CD4-positive, CD25-positive, alpha-beta regulatory T cell (primary cell): ENCODE data around the gene TOP2B. TPM values are rescaled to one million over a fixed set of nuclear protein-coding genes. Genes with fewer than 3 reads are reported as not detected.

Source experiments
- ATAC-seq, 2 donors: fragments of 150-1000 bp; cut with Tn5 transposase; one replicate each; pipeline ENCODE4 v1.10.0; 2021; ENCODE audit warnings: low read depth in 2 of 2, moderate number of reproducible peaks in 2 of 2, moderate library complexity in 1 of 2
- DNase-seq, 3 donors: peaks; one replicate each; pipeline versions ENCODE4 v3.0.0 to v3.0.0-alpha.2; 2012 to 2022; ENCODE audit warnings: mixed read lengths in 1 of 3
- H3K27ac ChIP-seq: one replicate; pipeline ENCODE4 v1.7.0; 2013; ENCODE audit warnings: mild to moderate bottlenecking, low read length; ENCODE audit not compliant: insufficient read depth, poor library complexity, severe bottlenecking
- H3K27me3 ChIP-seq: one replicate; pipeline ENCODE4 v1.7.0; 2013; ENCODE audit warnings: low read length; ENCODE audit not compliant: control insufficient read depth, insufficient read depth
- H3K36me3 ChIP-seq: one replicate; pipeline ENCODE4 v1.7.0; 2013; ENCODE audit warnings: mild to moderate bottlenecking, low read length, moderate library complexity; ENCODE audit not compliant: control insufficient read depth, insufficient read depth
- H3K4me1 ChIP-seq: 2 replicates; pipeline ENCODE4 v1.7.0; 2013; ENCODE audit warnings: mild to moderate bottlenecking, low read length; ENCODE audit not compliant: insufficient read depth, control insufficient read depth, poor library complexity, severe bottlenecking
- H3K4me3 ChIP-seq: one replicate; pipeline ENCODE4 v1.7.0; 2013; ENCODE audit warnings: low read depth, mild to moderate bottlenecking, low read length, moderate library complexity
- H3K9me3 ChIP-seq, 2 experiments: 1 replicate in 1 of 2; 2 replicates in 1 of 2; pipeline ENCODE4 v1.7.0; 2013; ENCODE audit warnings: low read length in 2 of 2, mild to moderate bottlenecking in 1 of 2, moderate library complexity in 1 of 2; ENCODE audit not compliant: control insufficient read depth in 2 of 2
- H3K27ac Mint-ChIP-seq, 3 donors: one replicate each; pipeline ENCODE4 v1.8.0; 2020 to 2022; ENCODE audit warnings: mild to moderate bottlenecking in 3 of 3, mixed read lengths in 3 of 3, moderate library complexity in 2 of 3
- H3K27me3 Mint-ChIP-seq: one replicate; pipeline ENCODE4 v1.8.0; 2022; ENCODE audit warnings: mild to moderate bottlenecking, mixed read lengths
- H3K36me3 Mint-ChIP-seq: one replicate; pipeline ENCODE4 v1.8.0; 2020; ENCODE audit warnings: mixed read lengths
- H3K4me1 Mint-ChIP-seq, 4 donors: one replicate each; pipeline ENCODE4 v1.8.0; 2020 to 2022; ENCODE audit warnings: mixed read lengths in 4 of 4, mild to moderate bottlenecking in 1 of 4
- H3K4me3 Mint-ChIP-seq, 4 donors: one replicate each; pipeline ENCODE4 v1.8.0; 2020 to 2022; ENCODE audit warnings: mild to moderate bottlenecking in 4 of 4, mixed read lengths in 4 of 4, moderate library complexity in 3 of 4
- H3K9me3 Mint-ChIP-seq, 7 donors: one replicate each; pipeline ENCODE4 v1.8.0; 2020 to 2022; ENCODE audit warnings: mixed read lengths in 7 of 7, mild to moderate bottlenecking in 3 of 7, moderate library complexity in 2 of 7
- polyA plus RNA-seq, 4 donors: library from polyadenylated mRNA; unstranded; fragments of 300-500 nt; fragmentation: Illumina TruSeq; gene quantifications; one replicate each; pipeline ENCODE4 v1.2.3, GENCODE V29; 2021
- total RNA-seq: library from RNA; stranded (reverse); gene quantifications from one replicate; pipeline ENCODE4 v1.2.3, GENCODE V29; 2022

TOP2B gene
- total and polyA plus RNA-seq, 5 donors from 2014 or later = 52.8 to 107 (median 58.6) TPM

DNA sequence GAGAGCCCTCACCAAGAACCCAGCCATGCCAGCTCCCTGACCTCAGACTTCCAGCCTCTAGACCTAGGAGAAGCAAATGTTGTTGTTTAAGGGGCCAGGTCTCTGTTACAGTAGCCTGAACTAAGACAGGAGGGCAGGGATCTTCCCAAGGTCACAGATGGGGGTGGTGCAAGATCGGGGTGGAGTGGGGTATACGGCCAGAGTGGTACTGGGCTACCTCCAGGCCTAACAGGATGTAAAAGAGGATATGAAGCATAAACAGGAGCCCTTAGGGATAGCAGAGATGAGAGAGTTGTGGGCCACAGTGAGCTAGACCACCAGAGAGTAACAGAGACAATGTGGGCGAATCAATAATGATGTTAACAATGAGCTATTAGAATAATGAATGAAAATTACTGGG, 82.9 kb downstream of the TOP2B start:
- DNase-seq (no peak), ATAC-seq (no peak)
- Histone ChIP-seq H3K27me3 (no peaks in the 10 kb centered on the region), H3K36me3 (no peaks in the 10 kb centered on the region), H3K4me1 (no peaks in the 10 kb centered on the region), H3K27ac (no peak overlapping the region), H3K9me3 (no peaks in the 10 kb centered on the region), H3K4me3 (no peak overlapping the region)
- H3K36me3 Mint-ChIP-seq = no peaks in the 10 kb centered on the region
- H3K27ac Mint-ChIP-seq = no peak overlapping the region
- H3K4me3 Mint-ChIP-seq = no peak overlapping the region
- no peaks in the 10 kb centered on the region for H3K27me3 Mint-ChIP-seq
- H3K9me3 Mint-ChIP-seq = peaks cover 0 to 2% (median 0%) of the 10 kb centered on the region in 7 donors
- H3K4me1 Mint-ChIP-seq = no peaks in the 10 kb centered on the region

DNA sequence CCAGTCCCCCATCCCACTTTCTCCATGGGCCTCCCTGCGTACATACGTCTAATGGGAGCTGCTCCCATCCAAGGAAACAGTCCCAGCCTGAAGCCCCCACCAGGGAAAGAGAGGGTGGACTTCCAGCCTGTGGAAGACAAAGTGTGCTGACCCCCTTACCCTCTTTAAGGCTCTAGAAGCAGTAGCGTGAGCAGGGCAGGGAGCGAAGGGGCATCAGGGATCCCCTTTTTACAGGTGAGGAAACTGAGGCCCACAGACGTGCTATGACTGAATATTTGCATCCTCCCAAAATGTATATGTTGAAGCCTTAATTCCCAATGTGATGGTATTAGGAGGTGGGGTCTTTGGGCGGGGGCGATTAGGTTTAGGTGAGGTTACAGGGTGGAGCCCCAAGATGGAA, 83.4 kb downstream of the TOP2B start:
- H3K27me3 Mint-ChIP-seq = no peaks in the 10 kb centered on the region
- peaks cover 0 to 3% (median 0%) of the 10 kb centered on the region in 7 donors for H3K9me3 Mint-ChIP-seq
- ATAC-seq (no peak), DNase-seq (no peak)
- H3K4me3 ChIP-seq = no peak overlapping the region
- H3K4me1 Mint-ChIP-seq = no peaks in the 10 kb centered on the region
- no peak overlapping the region for H3K4me3 Mint-ChIP-seq
- no peak overlapping the region for H3K27ac ChIP-seq
- no peaks in the 10 kb centered on the region for H3K4me1 ChIP-seq
- no peak overlapping the region for H3K27ac Mint-ChIP-seq
- H3K36me3 Mint-ChIP-seq = no peaks in the 10 kb centered on the region
- H3K36me3 ChIP-seq = no peaks in the 10 kb centered on the region
- H3K9me3 ChIP-seq = no peaks in the 10 kb centered on the region
- H3K27me3 ChIP-seq = no peaks in the 10 kb centered on the region

DNA sequence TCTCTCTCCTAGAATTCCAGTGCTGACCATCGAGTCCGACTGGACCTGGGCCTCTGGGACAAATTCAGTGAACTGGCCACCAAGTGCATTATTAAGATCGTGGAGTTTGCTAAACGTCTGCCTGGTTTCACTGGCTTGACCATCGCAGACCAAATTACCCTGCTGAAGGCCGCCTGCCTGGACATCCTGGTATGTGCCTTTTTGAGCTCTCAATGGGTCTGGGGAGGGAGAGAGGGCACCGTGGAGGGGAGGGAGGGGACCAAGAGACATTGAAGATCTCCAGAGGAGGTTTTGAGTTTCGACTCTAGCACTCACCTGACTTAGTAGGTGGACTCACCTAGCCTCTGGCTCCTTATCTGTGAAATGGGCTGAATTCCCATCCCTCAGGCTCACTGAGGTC, 84.2 kb downstream of the TOP2B start:
- H3K9me3 Mint-ChIP-seq = peaks cover 0 to 3% (median 0%) of the 10 kb centered on the region in 7 donors
- H3K27ac Mint-ChIP-seq = no peak overlapping the region
- ATAC-seq (no peak), DNase-seq (no peak)
- Histone ChIP-seq H3K36me3 (no peaks in the 10 kb centered on the region), H3K27ac (no peak overlapping the region), H3K4me3 (no peak overlapping the region), H3K9me3 (no peaks in the 10 kb centered on the region), H3K27me3 (no peaks in the 10 kb centered on the region), H3K4me1 (no peaks in the 10 kb centered on the region)
- no peaks in the 10 kb centered on the region for H3K4me1 Mint-ChIP-seq
- H3K27me3 Mint-ChIP-seq = no peaks in the 10 kb centered on the region
- H3K36me3 Mint-ChIP-seq = no peaks in the 10 kb centered on the region
- no peak overlapping the region for H3K4me3 Mint-ChIP-seq

DNA sequence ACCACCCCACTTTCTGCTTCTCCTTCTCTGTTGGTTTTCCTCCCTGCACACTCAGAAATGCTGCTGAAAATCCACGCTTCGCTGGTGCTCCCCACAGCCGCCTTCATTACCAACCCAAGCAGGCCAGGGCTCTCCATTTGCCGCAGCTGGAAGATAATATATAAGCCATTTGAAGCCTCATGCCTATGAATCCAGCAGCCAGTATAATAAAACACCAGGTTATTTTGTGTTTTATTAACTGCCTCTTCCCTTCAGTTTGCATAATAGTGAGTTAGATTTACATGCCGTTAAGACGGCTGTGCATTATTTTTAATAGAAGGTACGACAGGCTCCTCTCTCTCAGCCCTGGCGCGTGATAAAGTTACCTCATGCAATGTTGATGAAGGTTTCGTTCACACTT, 86.6 kb downstream of the TOP2B start:
- H3K36me3 ChIP-seq = no peaks in the 10 kb centered on the region
- Mint-ChIP-seq H3K4me3 (no peak overlapping the region), H3K27ac (no peak overlapping the region), H3K27me3 (no peaks in the 10 kb centered on the region), H3K4me1 (no peaks in the 10 kb centered on the region), H3K9me3 (peaks cover 0 to 6% (median 0%) of the 10 kb centered on the region in 7 donors), H3K36me3 (no peaks in the 10 kb centered on the region)
- no peaks in the 10 kb centered on the region for H3K9me3 ChIP-seq
- DNase-seq = no peak
- H3K27ac ChIP-seq = no peak overlapping the region
- H3K4me1 ChIP-seq = no peaks in the 10 kb centered on the region
- no peaks in the 10 kb centered on the region for H3K27me3 ChIP-seq
- no peak for ATAC-seq
- no peak overlapping the region for H3K4me3 ChIP-seq

DNA sequence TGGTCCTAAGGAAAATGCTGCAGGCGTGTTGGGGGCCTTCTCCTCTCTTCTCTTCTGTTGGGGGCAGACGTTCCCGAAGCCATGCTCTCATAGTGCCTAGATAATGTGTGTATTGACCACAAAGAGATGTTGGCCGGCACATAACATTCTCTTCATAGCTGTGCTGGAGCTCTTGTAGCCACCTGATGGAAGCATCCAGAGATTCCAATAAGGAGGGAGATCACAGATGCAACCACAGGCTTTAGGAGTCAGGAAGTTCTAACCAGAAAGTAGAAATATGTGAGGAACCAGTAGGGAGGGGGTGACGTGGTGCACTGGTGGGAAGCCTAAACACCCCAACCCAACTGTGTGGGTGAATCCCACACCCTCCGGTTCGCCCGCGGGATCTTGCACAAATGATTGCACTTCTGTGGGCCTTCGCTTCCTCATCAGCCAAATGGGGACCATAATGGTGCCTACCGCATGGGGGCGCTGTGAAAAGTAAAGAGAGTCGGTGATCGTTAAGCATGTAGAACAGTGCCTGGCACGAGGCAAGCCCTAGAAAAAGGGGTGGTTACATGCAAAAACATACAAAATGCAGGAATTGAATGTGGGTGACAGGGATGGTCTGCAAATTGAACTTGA, 87.8 kb downstream of the TOP2B start:
- no peak for DNase-seq
- no peaks in the 10 kb centered on the region for H3K27me3 Mint-ChIP-seq

DNA sequence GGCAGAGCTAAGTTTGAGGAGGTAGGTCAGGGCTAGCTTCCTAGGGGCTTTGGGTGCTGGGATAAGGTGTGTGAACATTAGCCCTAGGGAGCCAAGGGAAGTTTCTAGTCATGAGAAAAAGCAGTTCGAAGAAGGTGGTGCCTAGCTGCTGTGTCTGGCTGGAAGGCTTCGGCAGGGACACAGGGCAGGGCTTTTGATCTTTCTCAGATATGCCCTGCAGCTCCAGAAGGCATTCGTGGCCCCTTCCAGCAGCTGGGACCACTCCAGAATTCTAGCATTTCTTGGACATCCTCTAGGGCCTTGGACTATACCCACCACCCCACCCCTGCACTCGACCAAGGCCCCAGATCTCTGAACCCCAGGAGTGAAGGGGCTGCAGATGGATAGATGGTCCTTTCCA, 88.6 kb downstream of the TOP2B start:
- H3K4me3 Mint-ChIP-seq = no peak overlapping the region
- H3K36me3 Mint-ChIP-seq = no peaks in the 10 kb centered on the region
- H3K9me3 ChIP-seq = no peaks in the 10 kb centered on the region
- no peak overlapping the region for H3K27ac Mint-ChIP-seq
- no peak for DNase-seq
- H3K4me1 ChIP-seq = no peaks in the 10 kb centered on the region
- no peaks in the 10 kb centered on the region for H3K27me3 Mint-ChIP-seq
- no peaks in the 10 kb centered on the region for H3K36me3 ChIP-seq
- peaks cover 0 to 4% (median 0%) of the 10 kb centered on the region in 7 donors for H3K9me3 Mint-ChIP-seq
- H3K27ac ChIP-seq = no peak overlapping the region
- ATAC-seq = no peak
- no peaks in the 10 kb centered on the region for H3K27me3 ChIP-seq
- no peaks in the 10 kb centered on the region for H3K4me1 Mint-ChIP-seq
- H3K4me3 ChIP-seq = no peak overlapping the region

More for the DNA sequence above, 87.8 kb downstream of the TOP2B start:
- Mint-ChIP-seq H3K27ac (no peak overlapping the region), H3K9me3 (peaks cover 0 to 4% (median 0%) of the 10 kb centered on the region in 7 donors), H3K4me3 (no peak overlapping the region), H3K4me1 (no peaks in the 10 kb centered on the region), H3K36me3 (no peaks in the 10 kb centered on the region)
- ATAC-seq = no peak
- no peak overlapping the region for H3K27ac ChIP-seq
- no peaks in the 10 kb centered on the region for H3K9me3 ChIP-seq
- H3K4me3 ChIP-seq = no peak overlapping the region
- H3K27me3 ChIP-seq = no peaks in the 10 kb centered on the region
- no peaks in the 10 kb centered on the region for H3K4me1 ChIP-seq
- H3K36me3 ChIP-seq = no peaks in the 10 kb centered on the region

DNA sequence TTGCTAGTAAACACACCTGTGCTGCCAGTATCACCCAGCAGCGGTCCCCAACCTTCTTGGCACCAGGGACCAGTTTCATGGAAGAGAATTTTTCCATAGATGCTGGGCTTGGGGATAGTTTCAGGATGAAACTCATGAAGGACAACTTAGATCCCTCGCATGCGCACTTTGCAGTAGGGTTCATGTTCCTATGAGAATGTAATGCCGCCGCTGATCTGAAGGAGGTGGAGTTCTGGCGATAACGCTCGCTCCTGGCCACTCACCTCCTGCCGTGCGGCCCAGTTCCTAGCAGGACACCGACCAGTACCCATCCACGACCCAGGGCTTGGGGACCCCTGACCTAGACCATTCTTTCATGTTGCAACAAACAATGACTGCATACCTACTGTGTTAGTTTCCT, 89.7 kb downstream of the TOP2B start:
- ATAC-seq = no peak
- Histone ChIP-seq H3K4me3 (no peak overlapping the region), H3K27ac (no peak overlapping the region), H3K4me1 (no peaks in the 10 kb centered on the region), H3K9me3 (no peaks in the 10 kb centered on the region), H3K27me3 (no peaks in the 10 kb centered on the region), H3K36me3 (no peaks in the 10 kb centered on the region)
- no peak for DNase-seq
- H3K27ac Mint-ChIP-seq = no peak overlapping the region
- no peaks in the 10 kb centered on the region for H3K4me1 Mint-ChIP-seq
- no peaks in the 10 kb centered on the region for H3K27me3 Mint-ChIP-seq
- H3K9me3 Mint-ChIP-seq = peaks cover 0 to 4% (median 0%) of the 10 kb centered on the region in 7 donors
- no peaks in the 10 kb centered on the region for H3K36me3 Mint-ChIP-seq
- no peak overlapping the region for H3K4me3 Mint-ChIP-seq

DNA sequence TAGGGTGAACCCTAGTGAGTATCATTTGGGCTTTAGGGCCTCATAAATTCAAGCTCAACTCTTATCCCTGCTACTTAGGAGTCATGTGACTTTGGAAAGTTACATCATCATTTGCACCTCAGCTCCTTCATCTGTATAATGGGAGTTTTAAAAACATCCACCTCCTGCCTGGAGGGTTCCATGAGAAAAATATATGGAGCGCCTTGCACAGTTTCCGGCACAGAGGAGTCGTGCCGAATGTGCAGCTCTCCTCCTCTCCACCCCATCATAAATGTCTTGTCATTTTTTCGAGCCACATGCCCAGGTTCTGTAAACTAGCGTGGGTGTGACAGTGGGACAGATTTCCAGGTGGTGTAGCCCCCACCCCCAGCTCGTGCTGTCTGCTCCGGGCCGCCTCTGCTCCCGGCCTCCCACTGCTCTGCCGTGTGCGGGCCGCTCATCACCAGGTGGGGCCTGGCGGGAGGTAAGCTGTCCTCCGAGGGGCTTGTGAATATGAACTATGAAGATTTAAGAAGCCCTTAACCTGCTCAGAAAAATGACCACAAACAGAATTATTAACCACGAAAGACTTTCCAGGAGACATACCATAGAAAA, 90.4 kb downstream of the TOP2B start:
- no peaks in the 10 kb centered on the region for H3K4me1 Mint-ChIP-seq
- H3K4me3 Mint-ChIP-seq = no peak overlapping the region
- DNase-seq (no peak), ATAC-seq (no peak)
- no peaks in the 10 kb centered on the region for H3K9me3 ChIP-seq
- no peak overlapping the region for H3K4me3 ChIP-seq
- H3K36me3 Mint-ChIP-seq = no peaks in the 10 kb centered on the region
- no peaks in the 10 kb centered on the region for H3K4me1 ChIP-seq
- no peak overlapping the region for H3K27ac Mint-ChIP-seq
- no peaks in the 10 kb centered on the region for H3K27me3 ChIP-seq
- no peaks in the 10 kb centered on the region for H3K27me3 Mint-ChIP-seq
- peaks cover 0 to 4% (median 0%) of the 10 kb centered on the region in 7 donors for H3K9me3 Mint-ChIP-seq
- H3K36me3 ChIP-seq = no peaks in the 10 kb centered on the region
- no peak overlapping the region for H3K27ac ChIP-seq
